Neuron (in vitro differentiated cells): ENCODE measurements around the gene MKLN1.

Experiments
- H2AFZ ChIP-seq: one replicate; pipeline ENCODE4 v1.6.1; 2013; ENCODE audit warnings: low read depth, mild to moderate bottlenecking, inconsistent platforms, low read length, moderate library complexity
- H3K27me3 ChIP-seq: one replicate; pipeline ENCODE4 v1.6.1; 2013; ENCODE audit warnings: low read length; ENCODE audit not compliant: insufficient read depth
- H3K36me3 ChIP-seq: one replicate; pipeline ENCODE4 v1.6.1; 2013; ENCODE audit warnings: low read length; ENCODE audit not compliant: insufficient read depth
- H3K4me1 ChIP-seq: one replicate; pipeline ENCODE4 v1.6.1; 2013; ENCODE audit warnings: low read length; ENCODE audit not compliant: insufficient read depth
- H3K4me3 ChIP-seq: 2 replicates; pipeline ENCODE4 v1.5.1; 2013; ENCODE audit warnings: mild to moderate bottlenecking, low read length, moderate library complexity
- H3K9me3 ChIP-seq: one replicate; pipeline ENCODE4 v1.6.1; 2013; ENCODE audit warnings: low read length

The MKLN1 gene

DNA sequence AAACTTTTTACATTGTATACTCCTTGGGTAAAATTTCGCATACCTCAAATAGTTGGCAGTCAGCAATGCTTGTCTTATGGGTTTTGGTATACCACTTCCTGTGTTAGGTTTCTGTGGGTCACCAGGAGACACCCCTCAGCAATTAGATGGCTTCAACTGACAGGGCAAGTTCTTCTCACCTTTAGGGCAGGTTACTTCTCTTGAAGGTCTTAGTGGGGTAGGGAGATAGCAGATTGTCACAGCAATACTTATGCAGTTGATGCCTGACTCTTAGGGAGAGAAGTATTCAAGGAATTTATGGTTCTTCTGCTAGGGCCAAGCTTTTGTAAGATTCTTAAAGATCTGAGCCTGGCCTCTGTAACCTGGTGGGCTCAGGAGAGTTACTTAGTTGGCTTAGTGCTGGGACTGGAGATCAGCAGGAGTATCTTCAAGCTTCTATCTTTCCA lies 42.9 kb downstream of the MKLN1 start:
- Histone ChIP-seq H3K4me3 (no peak overlapping the region), H3K27me3 (no peaks in the 10 kb centered on the region), H2AFZ (no peak overlapping the region), H3K9me3 (peaks cover 2% of the 10 kb centered on the region), H3K4me1 (no peaks in the 10 kb centered on the region), H3K36me3 (no peaks in the 10 kb centered on the region)

DNA sequence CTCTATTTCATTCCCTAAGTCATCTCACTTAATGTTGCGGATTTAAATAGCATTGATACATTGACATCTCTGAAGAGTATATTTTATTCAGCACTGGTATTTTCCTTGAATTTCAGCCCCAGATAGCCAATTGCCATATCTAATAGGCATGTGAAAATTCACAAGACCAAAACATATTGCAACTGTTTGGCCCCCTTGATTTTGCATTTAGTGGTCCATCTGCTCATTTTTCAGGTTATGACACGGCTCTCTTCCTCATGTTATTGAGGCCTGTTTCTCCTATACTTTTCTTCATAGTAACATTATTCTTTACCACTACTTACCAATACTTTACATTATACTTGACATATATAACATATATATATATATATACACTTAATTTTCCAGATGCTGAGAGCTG lies 43.7 kb downstream of the MKLN1 start:
- H3K9me3 ChIP-seq: peaks cover 2% of the 10 kb centered on the region
- H2AFZ ChIP-seq: no peak overlapping the region
- H3K36me3 ChIP-seq: no peaks in the 10 kb centered on the region
- no peak overlapping the region for H3K4me3 ChIP-seq
- H3K27me3 ChIP-seq: no peaks in the 10 kb centered on the region
- no peaks in the 10 kb centered on the region for H3K4me1 ChIP-seq

DNA sequence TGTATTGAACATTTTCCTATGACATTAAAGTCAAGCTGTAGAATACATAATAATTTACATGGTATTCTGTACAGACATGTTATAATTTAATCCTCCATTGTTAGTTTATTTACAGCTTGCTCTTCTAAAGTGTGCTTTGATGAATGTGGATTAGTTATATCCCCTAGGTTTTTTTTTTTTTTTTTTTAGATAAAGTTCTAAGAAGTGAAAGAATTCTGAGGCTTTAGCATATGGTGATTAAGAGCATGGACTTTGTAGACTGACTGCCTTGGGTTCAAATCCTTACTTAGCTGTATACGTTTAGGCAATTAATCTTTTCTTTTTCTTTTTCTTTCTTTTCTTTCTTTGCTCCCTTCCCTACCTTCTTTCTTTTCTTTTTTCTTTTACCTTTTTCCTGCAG lies 44.9 kb downstream of the MKLN1 start:
- H3K27me3 ChIP-seq: no peaks in the 10 kb centered on the region
- H3K4me3 ChIP-seq: no peak overlapping the region
- peaks cover 2% of the 10 kb centered on the region for H3K9me3 ChIP-seq
- H3K4me1 ChIP-seq: no peaks in the 10 kb centered on the region
- H3K36me3 ChIP-seq: no peaks in the 10 kb centered on the region
- H2AFZ ChIP-seq: no peak overlapping the region

DNA sequence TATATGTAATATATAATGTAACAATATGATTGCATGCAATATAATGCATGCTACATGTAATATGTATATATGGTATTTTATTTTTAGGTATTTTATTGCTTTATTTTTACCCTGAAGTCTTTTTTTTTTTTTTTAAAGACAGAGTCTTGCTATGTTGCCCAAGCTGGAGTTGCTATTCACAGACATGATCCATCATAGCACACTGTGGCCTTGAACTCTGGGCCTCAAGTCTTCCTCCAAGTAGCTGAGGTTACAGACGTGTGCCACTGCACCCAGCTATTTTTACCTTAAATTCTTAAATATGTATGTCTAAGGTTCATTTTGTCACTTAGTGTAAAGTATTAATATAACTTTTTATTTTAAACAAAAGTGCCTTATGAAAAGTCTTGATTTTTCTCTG lies 47.1 kb downstream of the MKLN1 start:
- H3K27me3 ChIP-seq: no peaks in the 10 kb centered on the region
- peaks cover 2% of the 10 kb centered on the region for H3K9me3 ChIP-seq
- no peak overlapping the region for H3K4me3 ChIP-seq
- H3K36me3 ChIP-seq: peaks cover 6% of the 10 kb centered on the region
- H3K4me1 ChIP-seq: no peaks in the 10 kb centered on the region
- no peak overlapping the region for H2AFZ ChIP-seq

DNA sequence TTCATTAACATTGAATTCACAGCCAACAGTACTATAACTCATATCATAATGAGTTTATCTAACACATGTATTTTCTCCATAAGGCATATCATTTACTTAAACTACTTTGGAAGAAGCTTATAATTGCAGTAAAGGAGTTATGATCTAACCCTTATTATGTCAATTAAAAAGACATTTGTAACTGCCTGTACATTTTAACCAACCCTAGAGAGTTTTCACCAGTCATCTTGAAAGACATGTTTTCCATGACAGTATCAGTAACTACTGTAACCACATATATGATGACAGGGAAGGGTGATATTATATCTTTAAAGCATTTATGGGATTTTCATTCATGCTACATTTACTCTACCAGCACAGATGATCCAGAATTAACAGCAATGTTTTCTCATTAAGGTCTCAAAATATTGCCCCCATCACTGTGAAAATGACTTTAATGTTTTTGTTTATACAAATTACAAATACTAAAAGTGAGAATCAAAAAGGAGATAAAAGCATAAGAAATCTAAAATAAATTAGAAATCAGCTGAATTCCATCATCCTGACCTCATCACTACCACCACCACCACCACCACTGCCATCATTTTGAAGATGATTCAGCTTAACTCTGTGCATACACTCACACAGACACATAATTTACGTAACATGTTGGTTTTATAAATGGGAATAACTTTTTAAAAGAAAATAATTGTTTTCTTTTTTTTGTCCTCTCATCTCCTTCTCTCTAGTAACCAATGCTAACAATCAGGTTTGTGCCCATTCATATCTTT lies 53.6 kb downstream of the MKLN1 start:
- H3K9me3 ChIP-seq: no peaks in the 10 kb centered on the region
- H3K27me3 ChIP-seq: no peaks in the 10 kb centered on the region
- H3K4me1 ChIP-seq: no peaks in the 10 kb centered on the region
- no peak overlapping the region for H2AFZ ChIP-seq
- H3K4me3 ChIP-seq: no peak overlapping the region
- H3K36me3 ChIP-seq: peaks cover 11% of the 10 kb centered on the region

DNA sequence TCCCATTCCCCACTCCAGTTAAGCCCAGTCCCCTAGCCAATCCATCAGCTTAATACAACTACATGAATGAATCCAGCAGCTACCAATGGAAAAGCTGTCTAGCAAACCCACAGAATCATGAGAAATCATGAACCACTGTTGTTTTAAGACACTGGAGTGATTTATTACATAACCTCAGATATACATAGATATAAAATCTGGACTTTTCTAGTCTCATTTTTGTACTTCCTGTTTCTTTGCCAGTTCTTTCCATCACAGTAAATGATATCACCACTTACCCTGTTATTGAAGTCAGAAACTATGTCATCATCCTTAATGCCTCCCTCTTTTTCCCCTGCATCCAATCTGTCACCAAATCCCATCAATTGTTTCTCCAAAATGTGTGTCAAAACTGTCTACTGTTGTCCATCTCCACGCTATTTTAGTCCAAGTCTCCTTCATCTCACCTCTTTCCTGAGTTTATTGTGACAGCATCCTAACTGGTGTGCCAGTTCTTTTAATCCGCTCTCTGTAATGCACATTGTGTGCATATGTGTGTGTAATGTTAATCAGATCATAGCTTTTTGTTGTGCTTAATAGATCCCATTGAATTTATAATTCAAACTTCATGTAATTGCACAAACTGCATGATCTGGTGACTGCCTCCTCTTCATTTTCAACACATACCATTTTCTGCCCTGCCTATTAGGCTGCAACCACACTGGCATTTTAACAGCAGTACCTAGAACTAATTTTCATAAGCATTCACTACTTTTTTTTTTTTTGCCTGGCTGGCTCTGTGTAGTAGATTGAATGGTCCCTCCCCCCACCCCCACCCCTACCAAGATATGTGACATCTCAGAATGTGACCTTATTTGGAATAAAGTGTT lies 56.0 kb downstream of the MKLN1 start:
- peaks cover 10% of the 10 kb centered on the region for H3K36me3 ChIP-seq
- H2AFZ ChIP-seq: no peak overlapping the region
- no peak overlapping the region for H3K4me3 ChIP-seq
- H3K27me3 ChIP-seq: no peaks in the 10 kb centered on the region
- no peaks in the 10 kb centered on the region for H3K4me1 ChIP-seq
- no peaks in the 10 kb centered on the region for H3K9me3 ChIP-seq

DNA sequence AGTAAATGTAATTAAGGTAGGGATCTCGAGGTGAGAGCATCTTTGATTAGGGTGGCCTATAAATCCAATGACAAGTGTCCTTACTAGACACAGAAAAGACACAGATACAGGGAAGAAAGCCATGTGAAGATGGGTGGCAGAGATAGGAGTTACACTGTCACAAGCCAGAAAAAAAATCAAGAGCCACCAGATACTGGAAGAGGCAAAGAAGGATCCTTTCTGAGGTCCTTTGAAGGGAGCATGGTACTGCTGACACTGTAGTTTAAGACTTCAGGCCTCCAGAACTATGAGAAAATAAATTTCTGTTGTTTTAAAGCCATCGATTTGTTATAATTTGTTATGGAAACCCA lies 56.6 kb downstream of the MKLN1 start:
- Histone ChIP-seq H3K9me3 (no peaks in the 10 kb centered on the region), H3K4me1 (no peaks in the 10 kb centered on the region), H3K4me3 (no peak overlapping the region), H3K27me3 (no peaks in the 10 kb centered on the region), H3K36me3 (peaks cover 12% of the 10 kb centered on the region), H2AFZ (no peak overlapping the region)

DNA sequence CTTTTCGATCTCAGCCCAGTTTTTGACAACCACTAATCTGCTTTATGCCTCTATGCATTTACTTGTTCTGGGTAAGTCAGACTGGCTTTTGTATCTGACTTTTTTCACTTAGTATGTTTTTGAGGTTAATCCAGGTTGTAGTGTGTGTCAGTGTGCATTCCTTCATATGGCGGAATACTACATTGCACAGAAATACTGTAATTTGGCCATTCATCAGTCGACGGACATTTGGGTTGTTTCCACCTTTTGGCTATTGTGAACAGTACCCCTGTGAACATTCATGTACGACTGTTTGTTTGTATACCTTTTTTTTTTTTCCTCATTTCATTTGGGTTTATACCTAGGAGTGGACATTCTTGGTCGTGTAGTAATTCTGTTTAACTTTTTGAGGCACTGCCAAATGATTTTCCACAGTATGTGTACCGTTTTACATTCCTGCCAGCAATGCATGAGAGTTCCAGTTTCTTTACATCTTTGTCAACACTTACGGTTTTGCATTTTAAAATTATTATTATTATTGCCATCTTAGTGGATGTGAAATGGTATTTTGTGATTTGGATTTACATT lies 57.4 kb downstream of the MKLN1 start:
- peaks cover 12% of the 10 kb centered on the region for H3K36me3 ChIP-seq
- H3K9me3 ChIP-seq: no peaks in the 10 kb centered on the region
- H3K4me3 ChIP-seq: no peak overlapping the region
- no peak overlapping the region for H2AFZ ChIP-seq
- H3K27me3 ChIP-seq: no peaks in the 10 kb centered on the region
- no peaks in the 10 kb centered on the region for H3K4me1 ChIP-seq

DNA sequence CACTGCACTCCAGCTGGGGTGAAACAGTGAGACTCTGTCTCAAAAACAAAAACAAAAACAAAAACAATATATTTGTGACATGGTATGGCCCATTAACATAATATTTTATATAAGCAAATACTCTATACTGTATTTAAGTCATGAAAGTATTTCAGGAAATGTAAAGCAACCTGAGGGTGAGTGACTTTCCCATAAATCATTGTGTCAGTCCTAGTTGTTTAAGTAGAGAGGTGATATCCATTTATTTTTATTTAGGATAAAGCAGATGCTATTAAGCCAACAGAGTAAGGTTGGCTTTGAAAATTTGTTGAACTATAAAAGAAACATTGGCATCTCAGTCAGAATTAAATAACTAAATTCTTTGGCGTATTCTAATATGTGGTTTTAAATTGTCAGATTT lies 60.5 kb downstream of the MKLN1 start:
- Histone ChIP-seq H3K4me1 (no peaks in the 10 kb centered on the region), H3K36me3 (peaks cover 19% of the 10 kb centered on the region), H2AFZ (no peak overlapping the region), H3K4me3 (no peak overlapping the region), H3K9me3 (no peaks in the 10 kb centered on the region), H3K27me3 (no peaks in the 10 kb centered on the region)

DNA sequence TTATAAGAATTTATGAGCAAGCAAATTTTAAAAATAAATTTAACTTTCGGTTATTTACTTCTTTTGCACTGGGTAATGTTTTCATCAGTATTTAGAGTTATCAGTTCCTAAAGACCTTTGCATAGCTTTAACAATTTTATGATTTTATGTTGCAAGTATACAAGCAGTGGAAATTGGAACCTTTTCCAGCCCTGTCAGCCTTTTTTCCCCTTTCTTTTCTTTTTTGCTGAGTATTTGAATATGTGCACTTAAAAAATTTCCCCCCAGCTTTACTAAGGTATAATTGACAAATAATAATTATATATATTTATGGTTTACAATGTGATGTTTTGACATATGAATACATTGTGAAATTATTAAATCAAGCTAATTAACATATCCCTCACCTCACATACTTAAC lies 62.6 kb downstream of the MKLN1 start:
- H3K36me3 ChIP-seq: peaks cover 19% of the 10 kb centered on the region
- no peaks in the 10 kb centered on the region for H3K27me3 ChIP-seq
- no peak overlapping the region for H3K4me3 ChIP-seq
- H2AFZ ChIP-seq: no peak overlapping the region
- H3K4me1 ChIP-seq: no peaks in the 10 kb centered on the region
- peaks cover 3% of the 10 kb centered on the region for H3K9me3 ChIP-seq

DNA sequence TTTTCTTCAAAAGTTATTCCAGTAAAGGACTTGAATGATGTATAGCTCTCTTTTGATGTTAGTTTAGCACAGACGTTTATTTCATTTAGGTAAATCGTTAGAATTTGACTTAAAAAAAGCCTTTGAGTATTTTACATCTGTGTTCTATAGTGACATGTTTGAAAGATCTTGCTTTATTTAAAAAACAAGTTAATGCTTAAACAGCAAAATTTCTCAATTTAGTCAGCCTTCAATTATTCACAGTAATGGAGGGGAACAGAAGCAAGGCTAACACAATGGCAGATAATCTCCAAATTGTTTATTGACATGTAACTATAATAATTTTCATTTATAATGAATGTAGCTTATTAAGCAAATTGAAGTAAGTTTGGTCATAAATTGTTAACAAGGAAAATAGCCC lies 63.5 kb downstream of the MKLN1 start:
- no peak overlapping the region for H2AFZ ChIP-seq
- H3K36me3 ChIP-seq: peaks cover 19% of the 10 kb centered on the region
- H3K27me3 ChIP-seq: no peaks in the 10 kb centered on the region
- peaks cover 3% of the 10 kb centered on the region for H3K9me3 ChIP-seq
- H3K4me3 ChIP-seq: no peak overlapping the region
- no peaks in the 10 kb centered on the region for H3K4me1 ChIP-seq

DNA sequence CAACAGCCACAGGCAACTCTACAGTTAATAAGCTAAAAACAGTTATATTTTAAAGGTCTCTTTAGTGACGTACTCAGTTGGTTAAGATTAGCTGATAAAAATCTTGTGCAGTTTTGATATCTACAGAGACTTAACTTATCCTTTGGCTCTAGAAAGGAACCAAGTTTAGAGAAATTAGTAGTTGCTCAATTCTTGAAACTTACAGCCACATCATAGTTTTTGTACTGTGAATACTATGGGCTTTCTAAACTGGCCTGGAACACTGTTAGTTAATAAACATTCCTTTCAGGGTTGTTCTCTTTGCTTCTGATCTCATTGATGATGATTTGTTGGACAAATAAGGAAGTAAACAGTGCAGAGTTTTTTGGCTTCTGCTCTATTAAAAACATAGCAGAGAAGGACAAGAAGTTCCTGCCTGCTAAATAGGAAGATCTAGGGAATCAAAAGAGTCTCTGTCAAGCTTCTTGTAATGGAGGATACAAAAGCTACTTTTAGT lies 73.1 kb downstream of the MKLN1 start:
- Histone ChIP-seq H3K4me1 (no peaks in the 10 kb centered on the region), H3K4me3 (no peak overlapping the region), H3K36me3 (peaks cover 44% of the 10 kb centered on the region), H2AFZ (no peak overlapping the region), H3K27me3 (no peaks in the 10 kb centered on the region), H3K9me3 (peaks cover 9% of the 10 kb centered on the region)

DNA sequence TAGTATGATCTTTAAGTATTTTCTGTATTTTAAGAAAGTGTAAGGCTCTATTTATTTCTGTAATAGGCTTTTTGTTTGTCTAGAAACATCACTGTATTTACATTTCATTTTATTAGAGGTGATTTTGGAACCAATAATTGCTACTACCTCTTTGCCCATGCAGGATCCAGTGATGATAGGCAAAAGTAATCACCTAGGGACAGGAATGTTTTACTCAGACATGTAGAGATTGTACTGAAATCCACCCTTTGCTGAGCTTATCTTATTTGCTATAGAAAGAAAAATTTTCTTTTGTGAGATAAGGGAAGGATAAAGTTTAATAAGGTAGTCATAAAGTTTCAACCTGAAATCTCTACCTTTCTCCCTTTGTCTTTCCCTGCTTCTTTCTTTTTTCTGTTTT lies 73.5 kb downstream of the MKLN1 start:
- no peaks in the 10 kb centered on the region for H3K27me3 ChIP-seq
- no peak overlapping the region for H3K4me3 ChIP-seq
- peaks cover 44% of the 10 kb centered on the region for H3K36me3 ChIP-seq
- peaks cover 9% of the 10 kb centered on the region for H3K9me3 ChIP-seq
- no peaks in the 10 kb centered on the region for H3K4me1 ChIP-seq
- H2AFZ ChIP-seq: no peak overlapping the region
